Stimulated activated CD8-positive, alpha-beta memory T cell treated with anti-CD3 and anti-CD28 coated beads, Interleukin-4, amount 100 ng/mL, for 4 hours (primary cell): ENCODE measurements around the gene STBD1.
"Not testable (repeated sequence)": the region's sequence is repeated elsewhere in the genome, so short reads cannot be mapped to it uniquely, and the experiment has no call there.

Source experiments
- DNase-seq, 2 donors: peaks; one replicate each; pipeline ENCODE4 v3.0.0-alpha.2; 2020; ENCODE audit warnings: low read depth in 2 of 2, low spot score in 1 of 2

STBD1 gene

GRCh38 chr4:76305971-76306881 is at the start of gene STBD1:
Gene STBD1, plus strand, starts transcription at chr4:76306733. Its CDS starts 37 bp downstream, at chr4:76306770.
- no peak for DNase-seq

DNA sequence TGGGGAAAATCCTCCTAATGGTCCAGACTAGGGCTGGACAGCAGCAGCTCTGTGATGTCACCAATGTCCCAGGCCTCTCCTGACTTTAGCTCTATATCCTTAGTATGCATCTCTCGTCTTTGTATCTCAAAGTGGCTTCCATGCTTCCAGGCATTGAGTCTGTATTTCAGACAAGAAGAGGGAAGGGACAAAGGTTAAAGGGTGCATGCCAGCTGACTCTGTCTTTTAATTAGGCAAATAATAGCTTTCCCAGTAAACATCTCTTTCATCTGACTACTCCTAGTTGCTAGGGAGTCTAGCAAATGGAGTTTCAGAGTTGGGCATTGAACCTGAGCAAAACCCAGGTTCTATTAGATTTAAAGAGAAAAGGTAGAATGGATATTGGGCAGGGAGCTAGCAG is 49.6 kb upstream of the STBD1 start:
- DNase-seq: no peak

DNA sequence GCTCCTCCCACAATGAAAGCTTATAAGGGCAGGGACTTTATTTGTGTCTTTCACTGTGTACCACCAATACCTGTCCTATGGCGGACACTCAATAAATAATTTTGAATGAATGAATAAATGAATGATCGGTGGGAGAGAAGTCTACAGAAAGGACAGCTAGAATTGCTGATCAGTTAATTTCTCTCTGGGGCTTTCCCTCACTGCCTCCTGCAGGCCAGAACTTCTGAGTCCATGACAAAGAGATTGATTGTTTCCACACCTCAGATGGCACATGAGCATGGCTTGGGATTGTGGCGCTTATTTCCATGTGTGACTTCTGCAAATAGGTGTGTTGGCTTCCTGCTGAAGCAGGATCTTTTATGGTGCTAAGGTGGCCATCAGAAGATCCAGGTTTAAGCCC is 48.7 kb upstream of the STBD1 start:
- DNase-seq: no peak

GRCh38 chr4:76260571-76260970 is 46.0 kb upstream of the STBD1 start:
- DNase-seq: no peak

GRCh38 chr4:76265631-76266218 is 40.8 kb upstream of the STBD1 start:
- DNase-seq: no peak

DNA sequence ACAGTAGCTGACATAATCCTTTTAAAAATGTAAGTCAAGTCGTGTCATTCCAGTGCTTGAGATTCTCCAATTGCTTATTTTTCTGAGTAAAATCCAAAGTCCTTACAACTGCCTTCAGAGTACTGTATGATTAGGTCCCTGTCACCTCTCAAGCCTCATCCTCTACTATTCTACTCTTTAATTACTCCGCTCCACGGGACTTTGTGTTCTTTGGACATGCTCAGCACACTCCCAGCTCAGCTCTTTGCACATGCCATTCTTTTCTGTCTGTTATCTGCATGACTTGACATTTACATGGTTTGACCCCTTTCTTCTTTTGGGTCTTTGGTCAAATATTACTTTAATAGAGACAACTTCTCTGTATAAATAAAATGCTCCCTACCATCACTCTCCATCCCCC is 39.9 kb upstream of the STBD1 start:
- DNase-seq: no peak

DNA sequence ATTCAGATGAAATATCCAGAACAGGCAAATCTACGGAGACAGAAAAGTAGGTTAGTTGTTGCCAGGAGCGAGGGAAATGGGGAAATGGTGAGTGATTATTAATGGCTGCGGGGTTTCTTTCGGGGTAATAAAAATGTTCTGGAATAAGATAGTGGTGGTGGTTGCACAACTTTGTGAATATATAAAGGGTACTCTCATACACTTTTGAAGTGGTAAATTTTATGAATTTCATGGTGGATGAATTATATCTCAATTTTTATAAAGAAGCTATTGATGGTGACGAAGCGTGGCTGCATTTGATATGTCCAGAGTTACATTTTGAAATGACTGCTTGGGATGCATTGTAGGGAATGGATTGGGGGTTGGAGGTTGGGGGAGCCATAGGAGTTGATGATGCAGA is 38.7 kb upstream of the STBD1 start:
- no peak for DNase-seq

DNA sequence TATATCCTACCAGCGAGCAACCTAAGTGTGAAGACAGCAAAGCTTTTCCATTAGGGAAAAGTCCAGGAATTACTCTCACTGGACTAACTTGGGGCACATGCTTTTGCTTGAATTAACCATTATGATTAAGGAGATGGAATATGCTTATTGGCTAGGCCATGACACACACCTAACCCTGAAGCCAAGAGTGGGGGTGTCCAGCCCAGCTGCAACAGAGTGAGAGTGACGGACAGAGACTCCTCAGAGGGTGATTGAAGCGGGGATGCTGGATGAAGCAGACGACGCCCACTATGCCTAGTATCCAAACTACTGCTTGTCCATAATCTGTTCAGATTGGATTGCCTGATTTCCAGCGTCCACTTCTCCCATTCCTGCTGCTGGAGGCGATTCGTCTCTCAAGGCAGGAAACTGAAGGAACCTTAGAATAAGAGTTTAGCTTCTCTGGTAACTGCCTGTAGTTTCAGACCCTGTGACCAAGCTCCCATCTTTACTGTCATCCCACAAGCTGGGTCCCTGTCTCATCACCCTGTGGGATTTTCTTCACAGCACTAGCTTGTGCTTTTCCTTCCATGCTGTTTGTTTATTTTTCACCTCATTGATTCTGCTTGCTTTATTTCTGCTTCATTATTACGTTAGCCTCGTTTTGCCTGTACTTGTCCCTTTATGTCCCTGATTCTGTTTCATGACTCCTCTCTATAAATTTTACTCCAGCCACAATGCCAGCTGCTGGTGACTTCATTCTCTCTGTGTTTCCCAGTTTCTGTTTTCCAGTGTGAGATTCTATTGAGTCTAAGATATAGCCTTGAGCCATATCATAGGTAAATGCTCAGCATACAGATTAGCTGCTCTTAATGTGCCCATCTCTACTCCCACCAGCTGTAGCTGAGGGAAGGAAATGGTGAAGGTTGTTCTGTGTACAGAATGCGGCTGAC is 36.0 kb upstream of the STBD1 start:
- DNase-seq: no peak

- no peak for DNase-seq
These were observed 35.3 kb upstream of the STBD1 start for GRCh38 chr4:76271248-76271647.

DNA sequence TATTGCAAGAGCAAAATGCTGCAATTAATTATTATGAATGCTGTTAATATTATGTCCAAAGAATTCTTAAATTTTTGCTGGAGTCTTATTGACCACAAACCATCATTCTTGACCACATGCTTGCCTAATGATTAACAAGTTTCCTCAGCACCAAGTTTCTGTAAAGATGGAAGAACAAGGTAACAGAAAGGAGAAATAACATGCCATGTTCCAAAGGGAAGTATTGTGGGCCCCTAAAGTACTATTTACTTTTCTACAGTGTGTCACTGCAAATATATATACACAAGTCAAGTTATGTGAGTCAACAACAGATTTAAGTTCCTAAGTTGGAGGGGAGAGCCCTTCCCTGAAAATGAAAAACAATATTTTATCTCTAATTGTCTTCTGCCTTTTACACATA is 34.5 kb upstream of the STBD1 start:
- no peak for DNase-seq

DNA sequence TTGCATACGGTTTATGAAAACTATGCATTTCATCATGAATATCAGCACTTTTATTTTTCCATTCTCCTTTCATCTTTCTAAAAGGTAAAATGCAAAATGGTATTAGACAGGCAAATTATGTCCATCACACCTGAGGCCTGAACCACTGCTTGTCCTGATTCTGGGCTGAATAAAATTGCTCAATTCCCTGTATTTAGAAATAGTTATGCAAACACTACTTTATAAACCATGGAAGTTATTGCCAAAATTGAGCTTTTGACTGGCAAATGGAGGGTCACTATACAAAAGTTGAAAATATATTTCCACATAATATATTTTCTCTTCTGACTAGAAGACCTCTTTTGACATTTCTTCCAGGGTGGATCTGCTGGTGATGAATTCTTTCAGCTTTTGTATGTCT is 34.0 kb upstream of the STBD1 start:
- no peak for DNase-seq

DNA sequence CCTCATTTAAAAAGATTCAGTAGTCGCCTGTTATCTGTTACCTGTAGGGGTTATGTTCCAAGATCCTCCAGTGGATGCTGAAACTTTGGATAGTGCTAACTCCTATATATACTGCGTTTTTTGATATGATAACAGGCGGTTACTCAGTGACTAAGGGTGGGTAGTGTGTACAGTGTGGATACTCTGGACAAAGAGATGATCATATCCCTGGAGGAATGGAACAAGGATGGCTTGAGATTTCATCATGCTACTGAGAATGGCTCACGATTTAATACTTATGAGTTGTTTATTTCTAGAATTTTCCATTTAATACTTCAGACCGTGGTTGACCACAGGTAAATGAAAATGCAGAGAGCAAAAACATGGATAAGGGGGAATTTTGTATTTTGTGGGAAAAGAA is 33.5 kb upstream of the STBD1 start:
- no peak for DNase-seq

- DNase-seq: no peak
These were observed 30.9 kb upstream of the STBD1 start for GRCh38 chr4:76275486-76276124.

DNA sequence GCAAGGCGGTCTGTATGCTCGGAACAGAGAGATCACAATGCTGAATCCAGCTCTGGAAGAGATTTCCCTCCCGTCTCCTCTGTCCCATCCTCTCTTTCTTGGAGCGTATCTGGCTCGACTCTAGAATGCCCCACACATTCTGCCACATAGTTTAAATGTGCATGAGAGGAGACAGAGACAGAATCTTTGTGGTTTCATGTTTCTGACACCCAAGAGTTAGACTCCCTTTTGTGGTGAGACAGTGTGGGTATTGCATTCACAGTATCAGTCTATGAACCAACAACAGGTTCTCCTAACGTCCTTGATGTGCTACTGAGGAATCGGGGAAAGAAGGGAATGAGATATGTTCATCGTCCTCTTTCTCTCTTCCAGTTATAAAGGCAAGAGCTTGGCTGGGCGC is 29.7 kb upstream of the STBD1 start:
- DNase-seq: no peak

- no peak for DNase-seq
These were observed 28.9 kb upstream of the STBD1 start for GRCh38 chr4:76277667-76278066.

- DNase-seq: no peak
These were observed 27.9 kb upstream of the STBD1 start for GRCh38 chr4:76278583-76278982.

DNA sequence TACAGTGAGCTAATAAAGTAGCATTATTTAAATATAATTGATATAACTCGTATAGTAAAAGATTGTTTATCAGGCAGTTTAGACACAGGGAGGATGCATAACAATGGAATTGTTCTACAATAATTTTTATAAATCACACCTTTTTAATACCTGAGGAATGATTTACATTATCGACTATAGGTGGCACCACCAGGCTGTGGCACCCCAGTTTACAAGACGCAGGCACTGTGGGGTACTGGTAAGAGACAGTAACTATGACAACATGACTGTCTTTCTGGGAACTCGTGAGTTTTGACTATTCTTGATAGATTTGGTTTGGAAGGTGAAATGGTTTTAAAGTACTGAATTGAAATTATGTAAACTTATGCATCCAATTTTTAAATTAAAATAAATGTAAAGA is 27.1 kb upstream of the STBD1 start:
- no peak for DNase-seq

DNA sequence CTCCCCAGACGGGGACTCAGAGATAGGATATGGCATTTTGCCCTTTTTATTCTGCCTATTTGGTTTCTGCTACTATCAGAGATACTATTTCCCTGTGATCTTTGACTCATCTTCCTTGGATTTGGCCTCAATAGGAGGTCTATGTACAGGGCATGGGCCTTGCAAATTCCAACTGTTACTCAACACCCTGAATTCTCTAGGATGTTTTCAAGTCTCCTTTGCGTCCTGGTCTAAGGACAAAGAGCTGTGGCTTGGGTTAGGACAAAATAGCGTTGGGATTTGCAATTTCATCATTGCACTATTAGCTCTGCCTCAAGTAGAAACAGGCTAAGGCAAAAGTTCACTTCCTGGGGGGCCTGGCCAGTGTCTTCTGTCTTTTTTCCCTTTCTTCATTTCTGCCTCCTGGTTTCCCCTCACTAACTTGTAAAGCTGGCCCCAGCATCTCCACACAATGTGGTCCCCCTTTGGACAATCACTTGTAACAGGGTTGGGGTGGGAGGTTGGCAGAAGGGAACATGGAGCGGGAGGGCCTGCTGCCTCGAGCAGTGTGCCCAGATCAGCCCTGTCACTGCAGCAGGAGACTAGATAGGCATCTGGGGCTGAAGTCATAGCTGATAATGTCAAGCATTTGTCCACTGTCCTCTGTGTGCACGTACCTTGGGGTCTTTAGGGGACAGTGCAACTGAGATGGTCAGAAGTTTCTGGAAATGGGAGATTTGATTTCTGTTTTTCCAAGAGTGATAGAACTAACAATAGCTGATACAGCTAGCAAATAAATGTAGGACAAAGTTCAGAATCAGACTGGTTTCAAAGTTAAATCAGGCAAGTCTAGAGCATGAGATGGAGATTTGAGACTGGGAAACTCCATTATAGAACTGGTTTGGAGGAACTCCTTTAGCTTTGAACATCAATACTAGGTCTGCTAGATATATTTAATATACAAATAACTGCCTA is 25.8 kb upstream of the STBD1 start:
- no peak for DNase-seq

GRCh38 chr4:76281594-76281993 is 24.9 kb upstream of the STBD1 start:
- DNase-seq: not testable (repeated sequence)
